Nephron (organoid): ENCODE results near the gene SOD2.
A peak's percentile ranks its signal among the peaks of the same experiment; 100 is the strongest.

Experiments
- H3K27ac Mint-ChIP-seq, 3 experiments: 2 replicates each; pipeline ENCODE4 v1.8.0; 2020; ENCODE audit warnings: mixed read lengths in 3 of 3, mild to moderate bottlenecking in 2 of 3, moderate library complexity in 1 of 3
- H3K27me3 Mint-ChIP-seq: 2 replicates; pipeline ENCODE4 v1.8.0; 2021; ENCODE audit warnings: low read depth, mild to moderate bottlenecking, moderate library complexity, mixed read lengths
- H3K36me3 Mint-ChIP-seq: 2 replicates; pipeline ENCODE4 v1.8.0; 2020; ENCODE audit warnings: low read depth, mixed read lengths
- H3K4me1 Mint-ChIP-seq: 2 replicates; pipeline ENCODE4 v1.8.0; 2020; ENCODE audit warnings: mixed read lengths
- H3K4me3 Mint-ChIP-seq, 3 experiments: 2 replicates each; pipeline ENCODE4 v1.8.0; 2020; ENCODE audit warnings: mild to moderate bottlenecking in 3 of 3, mixed read lengths in 3 of 3, moderate library complexity in 2 of 3
- H3K9me3 Mint-ChIP-seq: 2 replicates; pipeline ENCODE4 v1.8.0; 2020; ENCODE audit warnings: mixed read lengths
- TF ChIP-seq, protein P1 (sequence below), 3 experiments: fragments of 200-600 bp; sonication (generic); IDR thresholded peaks; one replicate each; pipeline ENCODE4 v1.5.0; 2021; ENCODE audit warnings: antibody characterized with exemption in 3 of 3; ENCODE audit not compliant: unreplicated experiment in 3 of 3

Gene SOD2

DNA sequence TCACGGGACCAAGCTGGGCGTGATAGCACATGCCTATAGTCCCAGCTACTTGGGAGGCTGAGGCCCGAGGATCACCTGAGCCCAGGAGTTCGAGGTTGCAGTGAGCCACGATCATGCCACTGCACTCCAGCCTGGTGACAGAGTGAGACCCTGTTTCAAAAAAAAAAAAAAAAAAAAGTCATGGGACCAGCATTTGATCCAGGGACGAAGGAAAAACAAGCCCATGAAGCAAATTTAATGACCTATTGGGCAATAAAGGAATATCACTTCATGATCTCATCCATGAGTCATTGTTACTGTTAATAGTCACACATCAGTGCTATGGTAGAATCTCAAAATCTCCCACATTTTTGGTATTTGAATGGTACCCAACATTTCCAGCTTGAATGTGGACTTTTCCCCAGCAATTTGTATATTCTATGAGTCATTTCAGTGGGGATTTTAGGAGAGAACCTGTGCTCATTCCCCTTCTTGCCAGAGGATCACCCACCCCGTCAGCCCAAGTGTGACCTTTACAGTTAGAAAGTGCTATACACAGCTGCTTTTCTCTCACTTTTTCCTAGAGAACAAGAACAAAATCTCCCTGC lies 8.5 kb upstream of the SOD2 start:
- peaks cover 6% of the 10 kb centered on the region for H3K4me1 Mint-ChIP-seq
- no peak overlapping the region for H3K4me3 Mint-ChIP-seq
- H3K27me3 Mint-ChIP-seq: no peaks in the 10 kb centered on the region
- TF ChIP-seq, protein P1, sequence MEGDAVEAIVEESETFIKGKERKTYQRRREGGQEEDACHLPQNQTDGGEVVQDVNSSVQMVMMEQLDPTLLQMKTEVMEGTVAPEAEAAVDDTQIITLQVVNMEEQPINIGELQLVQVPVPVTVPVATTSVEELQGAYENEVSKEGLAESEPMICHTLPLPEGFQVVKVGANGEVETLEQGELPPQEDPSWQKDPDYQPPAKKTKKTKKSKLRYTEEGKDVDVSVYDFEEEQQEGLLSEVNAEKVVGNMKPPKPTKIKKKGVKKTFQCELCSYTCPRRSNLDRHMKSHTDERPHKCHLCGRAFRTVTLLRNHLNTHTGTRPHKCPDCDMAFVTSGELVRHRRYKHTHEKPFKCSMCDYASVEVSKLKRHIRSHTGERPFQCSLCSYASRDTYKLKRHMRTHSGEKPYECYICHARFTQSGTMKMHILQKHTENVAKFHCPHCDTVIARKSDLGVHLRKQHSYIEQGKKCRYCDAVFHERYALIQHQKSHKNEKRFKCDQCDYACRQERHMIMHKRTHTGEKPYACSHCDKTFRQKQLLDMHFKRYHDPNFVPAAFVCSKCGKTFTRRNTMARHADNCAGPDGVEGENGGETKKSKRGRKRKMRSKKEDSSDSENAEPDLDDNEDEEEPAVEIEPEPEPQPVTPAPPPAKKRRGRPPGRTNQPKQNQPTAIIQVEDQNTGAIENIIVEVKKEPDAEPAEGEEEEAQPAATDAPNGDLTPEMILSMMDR (IDR thresholded peaks at IDR 0.05; ENCODE audit: unreplicated experiment in 3 of 3): no peak
- no peak overlapping the region for H3K27ac Mint-ChIP-seq
- peaks cover 20% of the 10 kb centered on the region for H3K36me3 Mint-ChIP-seq
- peaks cover 12% of the 10 kb centered on the region for H3K9me3 Mint-ChIP-seq

DNA sequence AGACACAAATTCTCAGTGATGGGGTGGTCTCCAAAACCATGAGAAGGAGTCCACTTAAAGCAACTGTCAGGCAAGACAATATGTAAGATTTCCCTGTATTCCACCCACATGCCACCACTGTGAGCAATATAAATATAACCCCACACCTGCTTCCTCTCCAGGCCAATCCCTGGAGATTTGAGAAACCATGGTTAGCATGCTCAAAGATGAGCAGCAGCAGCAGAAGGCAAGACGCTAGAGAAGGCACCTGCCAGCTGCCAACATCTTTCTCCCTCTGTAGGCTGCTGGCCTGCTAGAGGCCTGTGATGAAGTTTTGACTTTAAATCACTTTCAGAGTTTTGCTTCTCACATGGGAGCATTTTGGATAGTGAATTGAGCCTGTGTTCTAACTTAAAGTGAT lies 7.9 kb upstream of the SOD2 start:
- Mint-ChIP-seq H3K9me3 (peaks cover 9% of the 10 kb centered on the region), H3K4me1 (peaks cover 6% of the 10 kb centered on the region), H3K4me3 (no peak overlapping the region), H3K27ac (no peak overlapping the region), H3K27me3 (no peaks in the 10 kb centered on the region), H3K36me3 (peaks cover 20% of the 10 kb centered on the region)
- TF ChIP-seq, protein P1 (IDR thresholded peaks at IDR 0.05; ENCODE audit: unreplicated experiment in 3 of 3): no peak

DNA sequence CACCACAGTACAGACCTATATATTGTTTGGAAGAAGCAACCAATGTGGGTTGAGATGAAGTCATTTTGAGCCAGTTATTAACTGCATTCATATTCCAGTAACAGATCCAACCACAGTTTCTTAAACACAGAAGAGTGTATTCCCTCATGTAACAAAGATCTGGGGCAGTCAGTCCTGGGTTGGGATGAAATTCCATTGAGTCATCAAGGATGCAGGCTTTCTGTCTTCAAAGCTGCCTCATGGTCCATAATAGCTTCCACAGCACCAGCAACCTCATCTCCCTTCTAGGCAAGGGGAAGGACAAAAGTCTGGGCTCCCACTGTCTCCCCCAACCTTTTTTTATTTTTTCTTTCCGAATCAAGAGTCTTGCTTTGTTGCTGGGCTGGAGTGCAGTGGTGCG lies 2.9 kb upstream of the SOD2 start:
- TF ChIP-seq, protein P1 (IDR thresholded peaks at IDR 0.05; ENCODE audit: unreplicated experiment in 3 of 3): no peak

DNA sequence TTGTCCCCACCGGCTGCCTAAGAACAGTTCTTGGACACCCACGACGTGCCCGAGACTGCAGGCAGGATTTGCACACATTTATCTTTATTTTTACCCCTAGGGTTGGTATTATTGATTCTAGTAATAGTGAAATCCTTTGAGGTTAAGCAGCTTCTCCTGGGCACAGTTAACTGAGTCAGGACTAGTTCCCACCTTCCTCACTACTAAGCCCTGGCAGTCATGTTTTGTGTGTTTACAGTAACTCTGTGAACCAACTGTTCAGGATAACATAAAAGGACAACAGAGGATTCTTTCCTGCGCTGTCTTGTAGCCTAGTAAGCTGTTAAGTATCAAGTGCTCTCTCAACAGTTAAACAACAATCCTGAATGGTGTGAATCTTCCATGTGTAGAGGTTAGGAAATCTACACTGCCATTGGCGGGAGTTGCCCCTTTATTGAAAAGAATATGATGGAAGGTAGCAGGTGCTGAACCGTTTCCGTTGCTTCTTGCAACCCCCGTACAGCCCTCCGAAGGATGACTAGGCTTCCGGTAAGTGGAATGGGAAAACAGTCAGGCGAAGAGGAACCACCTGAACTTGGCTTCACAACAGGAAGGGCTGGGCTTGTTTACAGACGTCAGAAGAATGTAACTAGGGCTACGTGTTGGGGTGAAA lies 979 bp upstream of the SOD2 start:
- Mint-ChIP-seq H3K9me3 (no peaks in the 10 kb centered on the region), H3K27ac (peak overlapping the region; percentile 96 to 99 (median 98)), H3K27me3 (no peaks in the 10 kb centered on the region), H3K4me3 (peak overlapping the region; percentile 92 to 98 (median 96)), H3K36me3 (peaks cover 13% of the 10 kb centered on the region), H3K4me1 (peaks cover 23% of the 10 kb centered on the region)
- TF ChIP-seq, protein P1 (IDR thresholded peaks at IDR 0.05; ENCODE audit: unreplicated experiment in 3 of 3): no peak

More for the DNA sequence above, 2.9 kb upstream of the SOD2 start:
- Mint-ChIP-seq H3K27me3 (no peaks in the 10 kb centered on the region), H3K4me1 (peaks cover 27% of the 10 kb centered on the region), H3K36me3 (peaks cover 12% of the 10 kb centered on the region), H3K9me3 (no peaks in the 10 kb centered on the region), H3K27ac (no peak overlapping the region), H3K4me3 (peak overlapping the region; percentile 34 to 46 (median 46))

DNA sequence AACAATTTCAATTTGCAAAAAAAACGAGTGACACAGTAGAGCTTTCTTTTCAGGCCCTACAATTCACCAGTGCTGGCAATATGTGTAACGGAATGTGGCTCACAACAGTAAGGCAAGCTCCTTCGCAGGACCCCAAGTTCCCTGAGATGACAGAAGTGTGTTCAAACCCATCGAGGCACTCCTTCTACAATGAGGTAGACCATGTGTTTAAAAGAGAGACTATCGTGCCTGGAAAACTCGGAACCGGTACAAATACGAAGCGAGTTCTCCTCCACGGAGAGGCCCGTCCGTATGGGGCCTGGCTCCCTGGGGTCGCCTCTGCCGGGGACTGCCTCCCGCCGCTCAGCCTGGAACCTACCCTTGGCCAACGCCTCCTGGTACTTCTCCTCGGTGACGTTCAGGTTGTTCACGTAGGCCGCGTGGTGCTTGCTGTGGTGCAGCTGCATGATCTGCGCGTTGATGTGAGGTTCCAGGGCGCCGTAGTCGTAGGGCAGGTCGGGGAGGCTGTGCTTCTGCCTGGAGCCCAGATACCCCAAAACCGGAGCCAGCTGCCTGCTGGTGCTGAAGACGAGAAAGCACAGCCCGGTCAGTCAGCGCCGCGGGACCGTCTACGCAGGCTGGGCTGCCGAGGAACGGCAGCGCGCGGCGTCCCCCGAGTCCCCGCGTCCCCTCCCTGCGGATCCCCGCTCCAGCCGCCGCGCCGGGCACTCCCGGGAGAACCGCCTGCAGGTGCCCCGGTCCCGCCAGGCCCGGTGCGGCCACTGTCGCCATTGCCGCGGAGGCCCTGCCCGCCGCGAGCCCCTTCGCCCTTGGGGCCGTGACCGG lies 526 bp downstream of the SOD2 start:
- Mint-ChIP-seq H3K27me3 (no peaks in the 10 kb centered on the region), H3K27ac (peak overlapping the region; percentile 86 to 98 (median 94)), H3K4me1 (peaks cover 23% of the 10 kb centered on the region), H3K9me3 (no peaks in the 10 kb centered on the region), H3K36me3 (peaks cover 26% of the 10 kb centered on the region), H3K4me3 (peak overlapping the region; percentile 92 to 97 (median 95))
- TF ChIP-seq, protein P1 (IDR thresholded peaks at IDR 0.05; ENCODE audit: unreplicated experiment in 3 of 3): no peak
